ENCODE results near the gene DMBT1.

DNA sequence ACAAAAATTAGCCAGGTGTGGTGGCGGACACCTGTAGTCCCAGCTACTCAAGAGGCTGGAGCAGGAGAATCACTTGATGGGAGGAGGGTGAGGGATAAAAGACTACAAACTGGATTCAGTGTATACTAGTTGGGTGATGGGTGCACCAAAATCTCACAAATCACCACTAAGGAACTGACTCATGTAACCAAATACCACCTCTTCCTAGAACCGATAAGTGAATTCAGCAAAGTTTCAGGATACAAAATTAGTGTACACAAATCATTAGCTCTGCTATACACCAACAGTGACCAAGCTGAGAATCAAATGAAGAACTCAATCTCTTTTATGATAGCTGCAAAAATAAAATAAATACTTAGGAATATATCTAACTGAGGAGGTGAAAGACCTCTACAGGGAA, 23.0 kb upstream of the DMBT1 start:
- no peak for TF ChIP-seq CREM (IDR thresholded peaks at IDR 0.05; ENCODE audit: low read depth)
- TF ChIP-seq POLR2AphosphoS5 (IDR thresholded peaks at IDR 0.05; ENCODE audit: low read length), result no peak

All from GM12878 (cell line).